Measurements from ENCODE around the gene APOC1. TPM values are rescaled to one million over a fixed set of nuclear protein-coding genes. Genes with fewer than 3 reads are reported as not detected.

Gene APOC1
- total RNA-seq, 1 experiment from 2014 or later, result 31.1 TPM

DNA sequence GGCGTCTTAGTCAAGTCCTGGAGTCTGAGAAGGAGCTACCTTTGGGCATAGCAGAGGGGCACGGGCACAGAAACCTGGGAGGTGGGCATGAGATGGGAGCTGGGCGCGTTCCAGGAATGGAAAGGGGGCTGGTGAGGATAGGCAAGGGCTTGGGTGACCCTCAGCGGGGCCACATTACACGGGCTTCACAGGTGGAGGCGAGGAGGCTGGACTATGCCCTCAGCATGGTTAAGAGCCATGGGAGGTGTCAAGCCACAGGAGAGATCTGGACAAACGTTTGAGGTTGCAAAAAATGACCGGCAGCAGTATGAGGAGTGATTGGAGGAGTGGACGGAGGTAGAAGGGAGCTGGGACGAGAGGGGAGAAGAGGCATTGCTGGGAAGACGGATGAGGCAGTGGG is 46.8 kb upstream of the APOC1 start:
- Histone ChIP-seq H3K27ac (no peak overlapping the region), H3K36me3 (ENCODE audit: low read depth) (peaks cover 17% of the 10 kb centered on the region), H3K9me2 (ENCODE audit: insufficient read depth) (no peaks in the 10 kb centered on the region), H3F3A (ENCODE audit: insufficient read depth, low read depth) (peaks cover 25% of the 10 kb centered on the region; the same call in 1 of the 2 replicates), H3K27me3 (ENCODE audit: insufficient read depth, low read depth) (no peaks in the 10 kb centered on the region), H2AFZ (no peak overlapping the region), H3K4me2 (no peak overlapping the region), H3K4me3 (no peak overlapping the region), H3K79me2 (ENCODE audit: low read depth) (no peaks in the 10 kb centered on the region), H3K4me1 (replicated peaks; ENCODE audit: insufficient read depth) (no peaks in the 10 kb centered on the region), H4K20me1 (ENCODE audit: insufficient read depth) (peaks cover 15% of the 10 kb centered on the region), H3K9me3 (ENCODE audit: insufficient read depth, low read depth) (no peaks in the 10 kb centered on the region)
- no peak for DNase-seq
- POLR2A ChIA-PET (ENCODE audit: unreplicated experiment), result no interaction called here
- TF ChIP-seq EZH2 (IDR thresholded peaks at IDR 0.05; ENCODE audit: low read depth), result no peak
- BruUV-seq (replicated peaks), result no TSS peak
- CTCF ChIA-PET, result no interaction called here
- intact Hi-C loops (cut with micrococcal nuclease; ENCODE audit: unreplicated experiment), result no loop called here

- no peak overlapping the region for H3K4me3 ChIP-seq
- POLR2A ChIA-PET (ENCODE audit: unreplicated experiment), result no interaction called here
- no peaks in the 10 kb centered on the region for H3K9me2 ChIP-seq (ENCODE audit: insufficient read depth)
- no peaks in the 10 kb centered on the region for H3K27me3 ChIP-seq (ENCODE audit: insufficient read depth, low read depth)
- no peaks in the 10 kb centered on the region for H3K79me2 ChIP-seq (ENCODE audit: low read depth)
- H3K4me1 ChIP-seq (replicated peaks; ENCODE audit: insufficient read depth), result peaks cover 8% of the 10 kb centered on the region
- peaks cover 43% of the 10 kb centered on the region; the same call in 1 of the 2 replicates for H3F3A ChIP-seq (ENCODE audit: insufficient read depth, low read depth)
- no peak for DNase-seq
- H3K4me2 ChIP-seq, result no peak overlapping the region
- no peaks in the 10 kb centered on the region for H3K9me3 ChIP-seq (ENCODE audit: insufficient read depth, low read depth)
- CTCF ChIA-PET, result interaction anchor here (0.6 to 1.2 kb wide), 2 partner anchors 11 to 314 kb away, joined by 3 to 4 read pairs; no protein-coding TSS in a partner anchor
- BruUV-seq (replicated peaks), result no TSS peak
- H4K20me1 ChIP-seq (ENCODE audit: insufficient read depth), result peaks cover 11% of the 10 kb centered on the region
- no peak overlapping the region for H2AFZ ChIP-seq
- intact Hi-C loops (cut with micrococcal nuclease; ENCODE audit: unreplicated experiment), result no loop called here
- no peak for TF ChIP-seq EZH2 (IDR thresholded peaks at IDR 0.05; ENCODE audit: low read depth)
- TF ChIP-seq, protein P1, sequence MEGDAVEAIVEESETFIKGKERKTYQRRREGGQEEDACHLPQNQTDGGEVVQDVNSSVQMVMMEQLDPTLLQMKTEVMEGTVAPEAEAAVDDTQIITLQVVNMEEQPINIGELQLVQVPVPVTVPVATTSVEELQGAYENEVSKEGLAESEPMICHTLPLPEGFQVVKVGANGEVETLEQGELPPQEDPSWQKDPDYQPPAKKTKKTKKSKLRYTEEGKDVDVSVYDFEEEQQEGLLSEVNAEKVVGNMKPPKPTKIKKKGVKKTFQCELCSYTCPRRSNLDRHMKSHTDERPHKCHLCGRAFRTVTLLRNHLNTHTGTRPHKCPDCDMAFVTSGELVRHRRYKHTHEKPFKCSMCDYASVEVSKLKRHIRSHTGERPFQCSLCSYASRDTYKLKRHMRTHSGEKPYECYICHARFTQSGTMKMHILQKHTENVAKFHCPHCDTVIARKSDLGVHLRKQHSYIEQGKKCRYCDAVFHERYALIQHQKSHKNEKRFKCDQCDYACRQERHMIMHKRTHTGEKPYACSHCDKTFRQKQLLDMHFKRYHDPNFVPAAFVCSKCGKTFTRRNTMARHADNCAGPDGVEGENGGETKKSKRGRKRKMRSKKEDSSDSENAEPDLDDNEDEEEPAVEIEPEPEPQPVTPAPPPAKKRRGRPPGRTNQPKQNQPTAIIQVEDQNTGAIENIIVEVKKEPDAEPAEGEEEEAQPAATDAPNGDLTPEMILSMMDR (conservative IDR thresholded peaks at IDR 0.05), result no peak
- peaks cover 33% of the 10 kb centered on the region for H3K36me3 ChIP-seq (ENCODE audit: low read depth)
- no peak overlapping the region for H3K27ac ChIP-seq
Observed at GRCh38 chr19:44869733-44870470, 44.5 kb upstream of the APOC1 start.

DNA sequence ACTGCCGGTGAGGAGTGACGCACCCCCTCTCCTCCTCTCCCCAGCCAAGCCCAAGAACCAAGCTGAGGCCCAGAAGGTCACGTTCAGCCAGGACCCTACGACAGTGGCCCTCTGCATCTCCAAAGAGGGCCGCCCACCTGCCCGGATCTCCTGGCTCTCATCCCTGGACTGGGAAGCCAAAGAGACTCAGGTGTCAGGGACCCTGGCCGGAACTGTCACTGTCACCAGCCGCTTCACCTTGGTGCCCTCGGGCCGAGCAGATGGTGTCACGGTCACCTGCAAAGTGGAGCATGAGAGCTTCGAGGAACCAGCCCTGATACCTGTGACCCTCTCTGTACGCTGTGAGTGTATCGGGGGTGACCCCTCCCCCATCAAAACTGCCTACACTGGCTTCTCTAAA is 42.6 kb upstream of the APOC1 start:
- ChIA-PET POLR2A (ENCODE audit: unreplicated experiment) (no interaction called here), CTCF (interaction anchor here (0.6 kb wide), 1 partner anchor 15 kb away, joined by 3 read pairs; no protein-coding TSS in a partner anchor)
- Histone ChIP-seq H3K27ac (no peak overlapping the region), H3K9me2 (ENCODE audit: insufficient read depth) (no peaks in the 10 kb centered on the region), H3K27me3 (ENCODE audit: insufficient read depth, low read depth) (no peaks in the 10 kb centered on the region), H3K36me3 (ENCODE audit: low read depth) (peaks cover 30% of the 10 kb centered on the region), H3K4me3 (no peak overlapping the region), H3K9me3 (ENCODE audit: insufficient read depth, low read depth) (no peaks in the 10 kb centered on the region), H3F3A (ENCODE audit: insufficient read depth, low read depth) (peaks cover 62% of the 10 kb centered on the region), H4K20me1 (ENCODE audit: insufficient read depth) (peaks cover 9% of the 10 kb centered on the region), H3K4me1 (replicated peaks; ENCODE audit: insufficient read depth) (peaks cover 27% of the 10 kb centered on the region), H3K4me2 (no peak overlapping the region), H3K79me2 (ENCODE audit: low read depth) (no peaks in the 10 kb centered on the region), H2AFZ (no peak overlapping the region)
- no peak for TF ChIP-seq EZH2 (IDR thresholded peaks at IDR 0.05; ENCODE audit: low read depth)
- TF ChIP-seq, protein P1 (conservative IDR thresholded peaks at IDR 0.05), result no peak
- intact Hi-C loops (cut with micrococcal nuclease; ENCODE audit: unreplicated experiment), result no loop called here
- no peak for DNase-seq
- no TSS peak for BruUV-seq (replicated peaks)

Measured in PC-9 (cell line).